Panc1 (cell line): ENCODE data around the gene APCDD1L.

ENCODE experiments used
- POLR2AphosphoS5 ChIP-seq: IDR thresholded peaks from 2 replicates; pipeline ENCODE4 v1.6.1; 2012; ENCODE audit warnings: mild to moderate bottlenecking, low read depth, low read length, moderate library complexity
- SIN3A ChIP-seq: IDR thresholded peaks from 2 replicates; pipeline ENCODE4 v1.6.1; 2012; ENCODE audit warnings: low read depth, mild to moderate bottlenecking, low read length, moderate library complexity, borderline replicate concordance; ENCODE audit not compliant: insufficient read depth
- TF ChIP-seq, protein P1 (sequence below): fragments of 450-650 bp; IDR thresholded peaks from 2 replicates; pipeline ENCODE4 v1.5.1; 2017; ENCODE audit warnings: mild to moderate bottlenecking
- TF ChIP-seq, protein P2 (sequence below), 2 experiments: IDR thresholded peaks; 2 replicates each; pipeline ENCODE4 v1.6.1; 2011 to 2012; ENCODE audit warnings: low read depth in 2 of 2, control low read depth in 1 of 2, low read length in 1 of 2, mild to moderate bottlenecking in 1 of 2, moderate library complexity in 1 of 2; ENCODE audit not compliant: insufficient read depth in 1 of 2

GRCh38 chr20:58446960-58447265 lies 68.3 kb downstream of the APCDD1L start:
- TF ChIP-seq, protein P1, sequence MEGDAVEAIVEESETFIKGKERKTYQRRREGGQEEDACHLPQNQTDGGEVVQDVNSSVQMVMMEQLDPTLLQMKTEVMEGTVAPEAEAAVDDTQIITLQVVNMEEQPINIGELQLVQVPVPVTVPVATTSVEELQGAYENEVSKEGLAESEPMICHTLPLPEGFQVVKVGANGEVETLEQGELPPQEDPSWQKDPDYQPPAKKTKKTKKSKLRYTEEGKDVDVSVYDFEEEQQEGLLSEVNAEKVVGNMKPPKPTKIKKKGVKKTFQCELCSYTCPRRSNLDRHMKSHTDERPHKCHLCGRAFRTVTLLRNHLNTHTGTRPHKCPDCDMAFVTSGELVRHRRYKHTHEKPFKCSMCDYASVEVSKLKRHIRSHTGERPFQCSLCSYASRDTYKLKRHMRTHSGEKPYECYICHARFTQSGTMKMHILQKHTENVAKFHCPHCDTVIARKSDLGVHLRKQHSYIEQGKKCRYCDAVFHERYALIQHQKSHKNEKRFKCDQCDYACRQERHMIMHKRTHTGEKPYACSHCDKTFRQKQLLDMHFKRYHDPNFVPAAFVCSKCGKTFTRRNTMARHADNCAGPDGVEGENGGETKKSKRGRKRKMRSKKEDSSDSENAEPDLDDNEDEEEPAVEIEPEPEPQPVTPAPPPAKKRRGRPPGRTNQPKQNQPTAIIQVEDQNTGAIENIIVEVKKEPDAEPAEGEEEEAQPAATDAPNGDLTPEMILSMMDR, result no peak
- TF ChIP-seq, protein P2, sequence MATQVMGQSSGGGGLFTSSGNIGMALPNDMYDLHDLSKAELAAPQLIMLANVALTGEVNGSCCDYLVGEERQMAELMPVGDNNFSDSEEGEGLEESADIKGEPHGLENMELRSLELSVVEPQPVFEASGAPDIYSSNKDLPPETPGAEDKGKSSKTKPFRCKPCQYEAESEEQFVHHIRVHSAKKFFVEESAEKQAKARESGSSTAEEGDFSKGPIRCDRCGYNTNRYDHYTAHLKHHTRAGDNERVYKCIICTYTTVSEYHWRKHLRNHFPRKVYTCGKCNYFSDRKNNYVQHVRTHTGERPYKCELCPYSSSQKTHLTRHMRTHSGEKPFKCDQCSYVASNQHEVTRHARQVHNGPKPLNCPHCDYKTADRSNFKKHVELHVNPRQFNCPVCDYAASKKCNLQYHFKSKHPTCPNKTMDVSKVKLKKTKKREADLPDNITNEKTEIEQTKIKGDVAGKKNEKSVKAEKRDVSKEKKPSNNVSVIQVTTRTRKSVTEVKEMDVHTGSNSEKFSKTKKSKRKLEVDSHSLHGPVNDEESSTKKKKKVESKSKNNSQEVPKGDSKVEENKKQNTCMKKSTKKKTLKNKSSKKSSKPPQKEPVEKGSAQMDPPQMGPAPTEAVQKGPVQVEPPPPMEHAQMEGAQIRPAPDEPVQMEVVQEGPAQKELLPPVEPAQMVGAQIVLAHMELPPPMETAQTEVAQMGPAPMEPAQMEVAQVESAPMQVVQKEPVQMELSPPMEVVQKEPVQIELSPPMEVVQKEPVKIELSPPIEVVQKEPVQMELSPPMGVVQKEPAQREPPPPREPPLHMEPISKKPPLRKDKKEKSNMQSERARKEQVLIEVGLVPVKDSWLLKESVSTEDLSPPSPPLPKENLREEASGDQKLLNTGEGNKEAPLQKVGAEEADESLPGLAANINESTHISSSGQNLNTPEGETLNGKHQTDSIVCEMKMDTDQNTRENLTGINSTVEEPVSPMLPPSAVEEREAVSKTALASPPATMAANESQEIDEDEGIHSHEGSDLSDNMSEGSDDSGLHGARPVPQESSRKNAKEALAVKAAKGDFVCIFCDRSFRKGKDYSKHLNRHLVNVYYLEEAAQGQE (IDR thresholded peaks at IDR 0.05; ENCODE audit: insufficient read depth in 1 of 2, low read depth in 2 of 2, low read length in 1 of 2), result no peak
- TF ChIP-seq POLR2AphosphoS5 (no peak), SIN3A (no peak)
